HG03025 (cell line): ENCODE data around the gene ZBTB39.
A peak's percentile ranks its signal among the peaks of the same experiment; 100 is the strongest.
"Not testable (repeated sequence)": the region's sequence is repeated elsewhere in the genome, so short reads cannot be mapped to it uniquely, and the experiment has no call there.

Source experiments
- ATAC-seq: cut with Tn5 transposase; IDR thresholded peaks from one replicate; pipeline ENCODE4 v1.9.1; 2021; ENCODE audit warnings: mild to moderate bottlenecking, moderate library complexity; ENCODE audit not compliant: unreplicated experiment, low FRiP score

ZBTB39 gene

GRCh38 chr12:57031789-57032188, 25.4 kb upstream of the ZBTB39 start:
- no peak for ATAC-seq

- no peak for ATAC-seq
These were observed 24.9 kb upstream of the ZBTB39 start for GRCh38 chr12:57031138-57031725.

GRCh38 chr12:57029457-57029856, 23.1 kb upstream of the ZBTB39 start:
- no peak for ATAC-seq

GRCh38 chr12:57027805-57028153, 21.4 kb upstream of the ZBTB39 start:
- ATAC-seq: no peak

GRCh38 chr12:57027011-57027804, 20.9 kb upstream of the ZBTB39 start:
- ATAC-seq: no peak

GRCh38 chr12:57025196-57025595, 18.9 kb upstream of the ZBTB39 start:
- ATAC-seq: no peak

- not testable (repeated sequence) for ATAC-seq
These were observed 16.0 kb upstream of the ZBTB39 start for GRCh38 chr12:57022324-57022723.

GRCh38 chr12:57019983-57020719, 13.8 kb upstream of the ZBTB39 start:
- ATAC-seq: no peak

- no peak for ATAC-seq
These were observed 12.6 kb upstream of the ZBTB39 start for GRCh38 chr12:57018906-57019305.

GRCh38 chr12:57018353-57018752, 12.0 kb upstream of the ZBTB39 start:
- ATAC-seq: not testable (repeated sequence)

GRCh38 chr12:57016348-57016747, 10.0 kb upstream of the ZBTB39 start, which contains the start of gene TAC3:
Gene TAC3 (minus strand): TSS chr12:57016529. CDS start chr12:57015797, 732 bp downstream.
- ATAC-seq: no peak

GRCh38 chr12:57012600-57013465, 6.5 kb upstream of the ZBTB39 start:
- ATAC-seq: peak; percentile 65

- peak; percentile 45 for ATAC-seq
These were observed 5.4 kb upstream of the ZBTB39 start for GRCh38 chr12:57011438-57012424.

- ATAC-seq: no peak
These were observed 4.4 kb upstream of the ZBTB39 start for GRCh38 chr12:57010627-57011247.

GRCh38 chr12:57009949-57010626, 3.7 kb upstream of the ZBTB39 start:
- no peak for ATAC-seq

- ATAC-seq: no peak
These were observed 1.8 kb upstream of the ZBTB39 start for GRCh38 chr12:57008178-57008577.

- no peak for ATAC-seq
These were observed 596 bp upstream of the ZBTB39 start for GRCh38 chr12:57006809-57007475.

- ATAC-seq: no peak
These were observed 1.7 kb downstream of the ZBTB39 start for GRCh38 chr12:57004651-57005050.
